ENCODE data around the gene DDOST.

- TF ChIP-seq GATA2 (IDR thresholded peaks at IDR 0.05; ENCODE audit: low read depth, low read length): no peak
- no peak for TF ChIP-seq GATA3 (IDR thresholded peaks at IDR 0.05; ENCODE audit: low read depth, low read length)
Measured at GRCh38 chr1:20699558-20699957, 38.4 kb upstream of the DDOST start.

Measured in SH-SY5Y (cell line).